ENCODE data around the gene IL1R2.

The IL1R2 gene

DNA sequence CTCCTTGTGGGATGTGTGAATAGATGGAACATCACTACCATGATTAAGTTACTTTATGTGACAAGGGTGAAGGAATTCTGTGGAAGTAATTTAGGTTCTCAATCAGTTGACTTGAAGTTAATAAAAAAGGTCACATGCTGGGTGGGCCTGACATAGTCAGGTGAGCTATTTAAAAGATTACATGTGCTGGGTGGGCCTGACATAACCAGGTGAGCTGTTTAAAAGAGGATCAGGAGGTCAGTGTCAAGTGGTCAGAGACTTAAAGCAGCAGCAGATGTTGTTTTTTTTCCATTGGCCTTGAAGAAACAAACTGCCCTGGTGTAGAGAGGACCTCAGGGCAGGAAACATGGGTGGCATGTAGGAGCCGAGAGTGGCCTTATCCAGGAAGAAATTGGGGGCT lies 3.3 kb downstream of the IL1R2 start:
- TF ChIP-seq, protein P1, sequence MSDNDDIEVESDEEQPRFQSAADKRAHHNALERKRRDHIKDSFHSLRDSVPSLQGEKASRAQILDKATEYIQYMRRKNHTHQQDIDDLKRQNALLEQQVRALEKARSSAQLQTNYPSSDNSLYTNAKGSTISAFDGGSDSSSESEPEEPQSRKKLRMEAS (IDR thresholded peaks at IDR 0.05) = no peak
- TF ChIP-seq, protein P2, sequence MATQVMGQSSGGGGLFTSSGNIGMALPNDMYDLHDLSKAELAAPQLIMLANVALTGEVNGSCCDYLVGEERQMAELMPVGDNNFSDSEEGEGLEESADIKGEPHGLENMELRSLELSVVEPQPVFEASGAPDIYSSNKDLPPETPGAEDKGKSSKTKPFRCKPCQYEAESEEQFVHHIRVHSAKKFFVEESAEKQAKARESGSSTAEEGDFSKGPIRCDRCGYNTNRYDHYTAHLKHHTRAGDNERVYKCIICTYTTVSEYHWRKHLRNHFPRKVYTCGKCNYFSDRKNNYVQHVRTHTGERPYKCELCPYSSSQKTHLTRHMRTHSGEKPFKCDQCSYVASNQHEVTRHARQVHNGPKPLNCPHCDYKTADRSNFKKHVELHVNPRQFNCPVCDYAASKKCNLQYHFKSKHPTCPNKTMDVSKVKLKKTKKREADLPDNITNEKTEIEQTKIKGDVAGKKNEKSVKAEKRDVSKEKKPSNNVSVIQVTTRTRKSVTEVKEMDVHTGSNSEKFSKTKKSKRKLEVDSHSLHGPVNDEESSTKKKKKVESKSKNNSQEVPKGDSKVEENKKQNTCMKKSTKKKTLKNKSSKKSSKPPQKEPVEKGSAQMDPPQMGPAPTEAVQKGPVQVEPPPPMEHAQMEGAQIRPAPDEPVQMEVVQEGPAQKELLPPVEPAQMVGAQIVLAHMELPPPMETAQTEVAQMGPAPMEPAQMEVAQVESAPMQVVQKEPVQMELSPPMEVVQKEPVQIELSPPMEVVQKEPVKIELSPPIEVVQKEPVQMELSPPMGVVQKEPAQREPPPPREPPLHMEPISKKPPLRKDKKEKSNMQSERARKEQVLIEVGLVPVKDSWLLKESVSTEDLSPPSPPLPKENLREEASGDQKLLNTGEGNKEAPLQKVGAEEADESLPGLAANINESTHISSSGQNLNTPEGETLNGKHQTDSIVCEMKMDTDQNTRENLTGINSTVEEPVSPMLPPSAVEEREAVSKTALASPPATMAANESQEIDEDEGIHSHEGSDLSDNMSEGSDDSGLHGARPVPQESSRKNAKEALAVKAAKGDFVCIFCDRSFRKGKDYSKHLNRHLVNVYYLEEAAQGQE (IDR thresholded peaks at IDR 0.05; ENCODE audit: low read depth) = no peak
- TF ChIP-seq YY1 (IDR thresholded peaks at IDR 0.05; ENCODE audit: low read depth) (no peak), USF1 (IDR thresholded peaks at IDR 0.05) (no peak), EGR1 (IDR thresholded peaks at IDR 0.05) (no peak), TCF12 (IDR thresholded peaks at IDR 0.05; ENCODE audit: low read depth) (no peak), EP300 (IDR thresholded peaks at IDR 0.05; ENCODE audit: borderline replicate concordance) (no peak), ZBTB7A (IDR thresholded peaks at IDR 0.05; ENCODE audit: low read depth) (no peak), FOXM1 (IDR thresholded peaks at IDR 0.05; ENCODE audit: borderline replicate concordance, low read depth) (no peak), TAF1 (IDR thresholded peaks at IDR 0.05; ENCODE audit: low read depth) (no peak)

DNA sequence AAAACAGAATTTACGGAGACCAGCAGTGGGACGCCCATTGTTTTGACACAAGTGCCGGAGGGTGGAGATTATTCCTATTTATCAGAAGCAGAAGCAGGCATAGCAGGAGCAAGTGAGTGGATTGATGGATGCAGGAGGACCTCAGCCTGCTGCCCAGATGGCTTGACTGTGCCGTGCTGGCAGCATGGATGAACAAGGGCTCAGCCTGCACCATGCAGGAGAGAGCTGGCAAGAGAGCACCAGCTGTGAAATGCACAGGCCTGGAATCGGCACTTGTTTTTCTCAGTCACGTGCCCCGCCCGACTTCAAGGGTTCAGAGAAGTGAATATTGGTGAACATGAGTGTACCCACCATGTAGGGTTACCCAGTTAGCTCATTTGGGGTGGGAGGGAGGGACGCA lies 4.0 kb downstream of the IL1R2 start:
- no peak for TF ChIP-seq ZBTB7A (IDR thresholded peaks at IDR 0.05; ENCODE audit: low read depth)
- no peak for TF ChIP-seq EP300 (IDR thresholded peaks at IDR 0.05; ENCODE audit: borderline replicate concordance)
- TF ChIP-seq CREB1 (IDR thresholded peaks at IDR 0.05; ENCODE audit: low read depth) = no peak
- TF ChIP-seq, protein P2 (IDR thresholded peaks at IDR 0.05; ENCODE audit: low read depth) = no peak
- TF ChIP-seq TAF1 (IDR thresholded peaks at IDR 0.05; ENCODE audit: low read depth) = no peak

DNA sequence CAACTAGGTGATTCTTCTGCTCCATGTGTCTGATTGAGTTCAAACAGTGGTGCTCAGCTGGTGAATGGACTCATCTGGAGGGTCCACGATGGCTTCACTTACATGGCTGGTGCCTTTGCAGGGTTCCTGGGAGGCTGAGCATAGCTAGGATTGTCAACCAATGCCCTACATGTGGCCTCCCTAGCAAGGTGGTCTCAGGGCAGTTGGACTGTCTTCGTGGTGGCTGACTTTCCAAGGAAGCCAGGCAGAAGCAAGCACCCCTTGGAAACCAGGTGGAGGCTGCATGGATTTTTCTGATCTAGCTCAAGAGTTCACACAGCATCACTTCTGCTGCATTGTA lies 6.8 kb downstream of the IL1R2 start:
- TF ChIP-seq RAD21 (IDR thresholded peaks at IDR 0.05; ENCODE audit: low read depth) (no peak), CEBPB (IDR thresholded peaks at IDR 0.05) (no peak), TEAD4 (IDR thresholded peaks at IDR 0.05) (no peak), USF1 (IDR thresholded peaks at IDR 0.05) (no peak), EGR1 (IDR thresholded peaks at IDR 0.05) (no peak), YY1 (IDR thresholded peaks at IDR 0.05; ENCODE audit: low read depth) (no peak), TAF1 (IDR thresholded peaks at IDR 0.05; ENCODE audit: low read depth) (no peak), ZBTB7A (IDR thresholded peaks at IDR 0.05; ENCODE audit: low read depth) (no peak), EP300 (IDR thresholded peaks at IDR 0.05; ENCODE audit: borderline replicate concordance) (no peak)
- TF ChIP-seq, protein P1 (IDR thresholded peaks at IDR 0.05) = no peak

GRCh38 chr2:101998896-101999789 lies 7.4 kb downstream of the IL1R2 start:
- TF ChIP-seq TEAD4 (IDR thresholded peaks at IDR 0.05) = no peak
- peak; percentile 18; the same call in 1 of the 2 replicates for TF ChIP-seq RAD21 (IDR thresholded peaks at IDR 0.05; ENCODE audit: low read depth)

GRCh38 chr2:102000012-102000411 lies 8.3 kb downstream of the IL1R2 start:
- TF ChIP-seq RAD21 (IDR thresholded peaks at IDR 0.05; ENCODE audit: low read depth) (no peak), TAF1 (IDR thresholded peaks at IDR 0.05; ENCODE audit: low read depth) (no peak), CEBPB (IDR thresholded peaks at IDR 0.05) (no peak), YY1 (IDR thresholded peaks at IDR 0.05; ENCODE audit: low read depth) (no peak), USF1 (IDR thresholded peaks at IDR 0.05) (no peak), TCF12 (IDR thresholded peaks at IDR 0.05; ENCODE audit: low read depth) (no peak), EP300 (IDR thresholded peaks at IDR 0.05; ENCODE audit: borderline replicate concordance) (no peak), NFIC (IDR thresholded peaks at IDR 0.05) (no peak), TEAD4 (IDR thresholded peaks at IDR 0.05) (no peak), CREB1 (IDR thresholded peaks at IDR 0.05; ENCODE audit: low read depth) (no peak), FOXM1 (IDR thresholded peaks at IDR 0.05; ENCODE audit: borderline replicate concordance, low read depth) (no peak), EGR1 (IDR thresholded peaks at IDR 0.05) (no peak), ZBTB7A (IDR thresholded peaks at IDR 0.05; ENCODE audit: low read depth) (no peak)
- TF ChIP-seq, protein P1 (IDR thresholded peaks at IDR 0.05) = no peak
- TF ChIP-seq, protein P2 (IDR thresholded peaks at IDR 0.05; ENCODE audit: low read depth) = no peak

Data from Ishikawa (cell line).